Endothelial cell of umbilical vein (primary cell): Measurements from ENCODE around the gene ARHGEF17. TPM values are rescaled to one million over a fixed set of nuclear protein-coding genes. Genes with fewer than 3 reads are reported as not detected.

Experiments used
- BruUV-seq: library from RNA; stranded (reverse); fragments of 400-500 nt; replicated peaks from 2 replicates; lab custom pipeline; 2021; lab: Mats Ljungman, UMichigan
- CTCF ChIA-PET: fragments of 300-600, 350-600 bp; sonication (Branson Sonifier 250); formaldehyde crosslinking; loops from one replicate; lab custom pipeline; 2021; ENCODE audit warnings: antibody characterized with exemption, inconsistent platforms; lab: Charles Lee
- POLR2A ChIA-PET: fragments of 300-600, 350-600 bp; sonication (Branson Sonifier 250); formaldehyde crosslinking; loops from one replicate; lab custom pipeline; 2021; ENCODE audit warnings: antibody characterized with exemption, inconsistent platforms; lab: Charles Lee
- DNase-seq: peaks from one replicate; pipeline ENCODE4 v3.0.0-alpha.2; 2011; ENCODE audit warnings: low read depth, low spot score
- FAIRE-seq: peaks from 2 replicates; lab custom pipeline; 2011; peaks lifted over from hg19 to GRCh38; lab: Jason Lieb, UNC
- H2AFZ ChIP-seq: 2 replicates; pipeline ENCODE4 v1.6.0; 2012; ENCODE audit warnings: low read depth, low read length, control low read depth, inconsistent platforms
- H3K27ac ChIP-seq: 2 replicates; pipeline ENCODE4 v1.5.1; 2011; ENCODE audit warnings: low read depth, mild to moderate bottlenecking, control low read depth, low read length, moderate library complexity; ENCODE audit not compliant: insufficient read depth
- H3K27me3 ChIP-seq, 2 experiments: 2 replicates each; pipeline versions ENCODE4 v1.6.0 to v1.6.1; 2011; ENCODE audit warnings: low read length in 2 of 2, mixed read lengths in 1 of 2; ENCODE audit not compliant: control insufficient read depth in 2 of 2, insufficient read depth in 2 of 2
- H3K36me3 ChIP-seq, 2 experiments: 2 replicates in 1 of 2; 3 replicates in 1 of 2; pipeline ENCODE4 v1.5.1; 2011; ENCODE audit warnings: low read length in 2 of 2, mild to moderate bottlenecking in 1 of 2, moderate library complexity in 1 of 2; ENCODE audit not compliant: control insufficient read depth in 2 of 2, insufficient read depth in 2 of 2; ENCODE audit errors: extremely low read depth in 1 of 2
- H3K4me1 ChIP-seq: 3 replicates; pipeline ENCODE4 v1.5.1; 2011; ENCODE audit warnings: mild to moderate bottlenecking, low read length; ENCODE audit not compliant: control insufficient read depth, insufficient read depth; ENCODE audit errors: extremely low read depth
- H3K4me2 ChIP-seq: 2 replicates; pipeline ENCODE4 v1.6.1; 2011; ENCODE audit warnings: low read length, control low read depth, mixed read lengths; ENCODE audit not compliant: insufficient read depth
- H3K4me3 ChIP-seq, 3 experiments: fragments of 200-600 bp in 1 of 3; sonication (generic), shearing (Covaris generic) in 1 of 3; replicated peaks in 1 of 3; 2 replicates each; pipeline ENCODE4 v1.5.1; 2011 to 2016; ENCODE audit warnings: control low read depth in 3 of 3, low read length in 3 of 3, mild to moderate bottlenecking in 2 of 3, inconsistent platforms in 1 of 3, low read depth in 1 of 3, moderate library complexity in 1 of 3; ENCODE audit not compliant: insufficient read depth in 1 of 3
- H3K79me2 ChIP-seq: 2 replicates; pipeline ENCODE4 v1.6.0; 2012; ENCODE audit warnings: low read length, inconsistent platforms; ENCODE audit not compliant: control insufficient read depth, insufficient read depth
- H3K9ac ChIP-seq: replicated peaks from 2 replicates; pipeline ENCODE3; 2011; ENCODE audit warnings: low read length, control low read depth; ENCODE audit not compliant: insufficient read depth; ENCODE audit errors: extremely low read depth
- H3K9me1 ChIP-seq: replicated peaks from 3 replicates; pipeline ENCODE4 v1.6.0; 2011; ENCODE audit warnings: mild to moderate bottlenecking, low read length; ENCODE audit not compliant: control insufficient read depth, insufficient read depth; ENCODE audit errors: extremely low read depth
- H3K9me3 ChIP-seq: replicated peaks from 2 replicates; pipeline ENCODE4 v1.5.1; 2012; ENCODE audit warnings: low read length, inconsistent platforms; ENCODE audit not compliant: control insufficient read depth, insufficient read depth
- H4K20me1 ChIP-seq: replicated peaks from 2 replicates; pipeline ENCODE3; 2011; ENCODE audit warnings: mild to moderate bottlenecking, low read length; ENCODE audit not compliant: control insufficient read depth, insufficient read depth; ENCODE audit errors: extremely low read depth
- CTCF ChIP-seq, 2 donors: IDR thresholded peaks; 1 replicate in 1 of 2; 2 replicates in 1 of 2; pipeline ENCODE4 v1.5.1; 2011; ENCODE audit warnings: low read length in 2 of 2, mild to moderate bottlenecking in 2 of 2, moderate library complexity in 2 of 2, control low read depth in 1 of 2, inconsistent platforms in 1 of 2, low read depth in 1 of 2; ENCODE audit not compliant: insufficient read depth in 1 of 2; ENCODE audit errors: extremely low read depth in 1 of 2
- EZH2 ChIP-seq: IDR thresholded peaks from 2 replicates; pipeline ENCODE4 v1.6.1; 2012; ENCODE audit warnings: borderline replicate concordance, low read depth, mild to moderate bottlenecking, moderate library complexity, low read length, inconsistent platforms; ENCODE audit not compliant: severe bottlenecking
- FOS ChIP-seq: IDR thresholded peaks from 2 replicates; pipeline ENCODE4 v1.6.1; 2011; ENCODE audit warnings: mild to moderate bottlenecking, low read length, moderate library complexity, borderline replicate concordance; ENCODE audit not compliant: insufficient read depth
- JUN ChIP-seq: IDR thresholded peaks from 2 replicates; pipeline ENCODE4 v1.6.1; 2011; ENCODE audit warnings: borderline replicate concordance, low read depth; ENCODE audit not compliant: insufficient read length, insufficient read depth
- MAX ChIP-seq: IDR thresholded peaks from 2 replicates; pipeline ENCODE4 v1.6.1; 2011; ENCODE audit not compliant: insufficient read depth, insufficient read length
- MYC ChIP-seq: IDR thresholded peaks from one replicate; pipeline ENCODE4 v1.6.1; 2011; ENCODE audit warnings: mild to moderate bottlenecking, low read depth, low read length
- POLR2A ChIP-seq: IDR thresholded peaks from 2 replicates; pipeline ENCODE4 v1.6.1; 2012; ENCODE audit warnings: low read depth, mild to moderate bottlenecking, control low read depth, low read length
- POLR2AphosphoS5 ChIP-seq: IDR thresholded peaks from 2 replicates; pipeline ENCODE4 v1.6.1; 2012; ENCODE audit warnings: low read depth, mild to moderate bottlenecking, control low read depth, low read length, moderate library complexity; ENCODE audit not compliant: insufficient read depth
- dilution Hi-C: fragments of 300-500 bp; cut with MboI; formaldehyde crosslinking; loops from one replicate; pipeline ENCODE4 v1.15.0; 2019; ENCODE audit warnings: low sequenced_read_pairs; ENCODE audit not compliant: extremely low pct_ligation_motif_present
- intact Hi-C: fragments of 100-400 bp; cut with micrococcal nuclease; formaldehyde crosslinking; loops from one replicate; pipeline ENCODE4 v1.10.0; 2022
- polyA plus RNA-seq, 4 experiments: library from polyadenylated mRNA; depleted of rRNA in 3 of 4; stranded (reverse) in 3 of 4; unstranded in 1 of 4; fragments of >200 nt; gene quantifications; 2 replicates each; pipeline versions ENCODE4 v1.2.1 to v1.2.3, GENCODE V29; 2011 to 2012; ENCODE audit warnings: missing spikeins in 1 of 4
- total RNA-seq: library from RNA; stranded (reverse); gene quantifications from 2 replicates; pipeline ENCODE4 v1.2.3, GENCODE V29; 2021

ARHGEF17 gene
- total and polyA plus RNA-seq, 2 donors (not counting 3 experiments of a cell fraction or from before 2014, with no cell fraction given), result 74.9 to 89.9 TPM

- Histone ChIP-seq H4K20me1 (no peaks in the 10 kb centered on the region), H3K79me2 (peaks cover 4% of the 10 kb centered on the region), H3K9me1 (no peaks in the 10 kb centered on the region), H2AFZ (no peak overlapping the region), H3K4me3 (no peak overlapping the region), H3K36me3 (peaks cover 0 to 9% of the 10 kb centered on the region in 2 experiments), H3K4me2 (no peak overlapping the region), H3K27me3 (no peaks in the 10 kb centered on the region), H3K9ac (no peak overlapping the region), H3K9me3 (no peaks in the 10 kb centered on the region), H3K27ac (no peak overlapping the region), H3K4me1 (peaks cover 40% of the 10 kb centered on the region)
- TF ChIP-seq FOS (no peak), MYC (no peak), JUN (no peak), MAX (no peak), POLR2AphosphoS5 (no peak), EZH2 (no peak), POLR2A (no peak), CTCF (IDR thresholded peaks at IDR 0.05; ENCODE audit: extremely low read depth in 1 of 2, insufficient read depth in 1 of 2, low read depth in 1 of 2, low read length in 2 of 2) (no peak)
- FAIRE-seq (no peak), DNase-seq (no peak)
- BruUV-seq, result no TSS peak
- dilution Hi-C loops, result no loop called here
- intact Hi-C loops, result no loop called here
- CTCF ChIA-PET, result interaction anchor here (1.6 to 5.7 kb wide), 4 partner anchors 10 to 27 kb away, joined by 4 to 57 read pairs (median 7); no protein-coding TSS in a partner anchor
- POLR2A ChIA-PET, result interaction anchor here (2.7 kb wide), 1 partner anchor 16 kb away, joined by 14 read pairs; the partner anchor contains the start of gene ARHGEF17
Observed at GRCh38 chr11:73324665-73325035, 16.6 kb downstream of the ARHGEF17 start.
